ENCODE data around the gene PTPRR.

DNA sequence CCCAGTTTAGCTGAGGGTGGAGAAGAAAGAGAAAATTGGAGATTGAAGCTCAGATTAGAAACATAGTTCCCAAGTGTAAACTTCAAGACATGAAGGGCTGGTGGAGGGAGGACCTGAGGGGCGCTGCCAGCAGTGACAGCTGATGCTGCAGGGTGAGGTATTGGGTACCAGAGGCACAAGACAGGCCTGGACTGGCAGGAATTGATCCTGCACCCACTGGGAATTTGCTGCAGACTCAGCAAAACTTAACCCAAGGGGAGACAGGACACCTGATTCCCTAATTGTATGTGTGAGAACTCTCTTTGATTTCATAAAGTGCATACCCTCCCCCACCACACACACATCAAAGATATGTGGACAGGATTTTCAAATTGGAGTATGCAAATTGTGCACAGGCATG is 11.6 kb downstream of the PTPRR start:
- TF ChIP-seq, protein P1, sequence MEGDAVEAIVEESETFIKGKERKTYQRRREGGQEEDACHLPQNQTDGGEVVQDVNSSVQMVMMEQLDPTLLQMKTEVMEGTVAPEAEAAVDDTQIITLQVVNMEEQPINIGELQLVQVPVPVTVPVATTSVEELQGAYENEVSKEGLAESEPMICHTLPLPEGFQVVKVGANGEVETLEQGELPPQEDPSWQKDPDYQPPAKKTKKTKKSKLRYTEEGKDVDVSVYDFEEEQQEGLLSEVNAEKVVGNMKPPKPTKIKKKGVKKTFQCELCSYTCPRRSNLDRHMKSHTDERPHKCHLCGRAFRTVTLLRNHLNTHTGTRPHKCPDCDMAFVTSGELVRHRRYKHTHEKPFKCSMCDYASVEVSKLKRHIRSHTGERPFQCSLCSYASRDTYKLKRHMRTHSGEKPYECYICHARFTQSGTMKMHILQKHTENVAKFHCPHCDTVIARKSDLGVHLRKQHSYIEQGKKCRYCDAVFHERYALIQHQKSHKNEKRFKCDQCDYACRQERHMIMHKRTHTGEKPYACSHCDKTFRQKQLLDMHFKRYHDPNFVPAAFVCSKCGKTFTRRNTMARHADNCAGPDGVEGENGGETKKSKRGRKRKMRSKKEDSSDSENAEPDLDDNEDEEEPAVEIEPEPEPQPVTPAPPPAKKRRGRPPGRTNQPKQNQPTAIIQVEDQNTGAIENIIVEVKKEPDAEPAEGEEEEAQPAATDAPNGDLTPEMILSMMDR (conservative IDR thresholded peaks at IDR 0.05; ENCODE audit: low read depth, low read length) = no peak
- TF ChIP-seq POLR2A (IDR thresholded peaks at IDR 0.05; ENCODE audit: low read depth, low read length) (no peak), RAD21 (IDR thresholded peaks at IDR 0.05; ENCODE audit: low read length) (no peak), SMC3 (IDR thresholded peaks at IDR 0.05; ENCODE audit: low read depth, low read length) (no peak), MAFK (IDR thresholded peaks at IDR 0.05; ENCODE audit: low read depth, low read length) (peak; percentile 35; the same call in 1 of the 2 replicates), CEBPB (IDR thresholded peaks at IDR 0.05; ENCODE audit: low read depth, low read length) (no peak), MXI1 (IDR thresholded peaks at IDR 0.05; ENCODE audit: borderline replicate concordance, low read depth, low read length) (no peak), CHD1 (IDR thresholded peaks at IDR 0.05; ENCODE audit: low read depth, low read length) (no peak), RFX5 (IDR thresholded peaks at IDR 0.05; ENCODE audit: low read depth, low read length) (no peak), FOS (IDR thresholded peaks at IDR 0.05; ENCODE audit: low read depth, low read length) (no peak), RCOR1 (IDR thresholded peaks at IDR 0.05; ENCODE audit: insufficient replicate concordance, low read length) (no peak)
- TF ChIP-seq, protein P2, sequence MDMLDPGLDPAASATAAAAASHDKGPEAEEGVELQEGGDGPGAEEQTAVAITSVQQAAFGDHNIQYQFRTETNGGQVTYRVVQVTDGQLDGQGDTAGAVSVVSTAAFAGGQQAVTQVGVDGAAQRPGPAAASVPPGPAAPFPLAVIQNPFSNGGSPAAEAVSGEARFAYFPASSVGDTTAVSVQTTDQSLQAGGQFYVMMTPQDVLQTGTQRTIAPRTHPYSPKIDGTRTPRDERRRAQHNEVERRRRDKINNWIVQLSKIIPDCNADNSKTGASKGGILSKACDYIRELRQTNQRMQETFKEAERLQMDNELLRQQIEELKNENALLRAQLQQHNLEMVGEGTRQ (IDR thresholded peaks at IDR 0.05; ENCODE audit: low read depth, low read length) = no peak

Data from IMR-90 (cell line).